Measurements from ENCODE around the gene CDH13. TPM values are rescaled to one million over a fixed set of nuclear protein-coding genes. Genes with fewer than 3 reads are reported as not detected.

CDH13 gene
- total RNA-seq, 4 donors from 2014 or later: 3.1 to 13.5 (median 8.9) TPM

DNA sequence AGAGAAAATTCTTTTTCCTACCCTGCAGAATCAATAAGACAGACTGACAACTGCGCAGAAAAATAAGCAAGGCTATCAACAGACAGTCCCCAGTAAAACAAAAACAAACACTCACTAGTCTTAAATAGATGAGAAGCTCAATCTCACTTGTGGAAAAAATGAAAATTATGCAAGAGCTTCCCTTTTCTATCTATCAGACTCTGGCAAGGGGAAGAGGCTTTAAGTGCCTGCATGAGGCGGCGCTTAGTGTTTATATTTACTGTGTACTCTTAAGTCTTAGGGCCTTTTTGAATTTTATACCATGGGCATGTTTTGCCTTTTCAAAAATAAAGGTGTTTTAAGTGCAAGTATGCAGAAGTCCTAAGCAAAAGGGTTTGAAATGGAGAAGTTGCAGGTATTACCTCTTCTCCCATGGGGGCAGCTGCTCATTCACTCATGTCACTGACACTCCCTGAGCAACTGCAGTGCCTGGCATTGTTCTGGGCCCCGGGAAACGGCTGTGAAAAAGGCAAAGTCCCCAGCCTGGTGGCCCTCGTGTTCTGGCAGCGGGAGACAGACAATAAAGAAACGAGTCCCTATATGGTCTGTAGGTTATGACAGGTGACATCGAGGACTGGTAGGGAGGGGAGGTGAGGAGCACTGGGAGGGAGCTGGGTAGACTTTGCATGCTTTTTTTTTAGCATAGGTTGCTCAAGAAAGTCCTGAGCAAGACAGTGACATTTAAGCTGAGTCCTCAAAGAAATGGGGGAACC is 1216.2 kb downstream of the CDH13 start:
- WGBS: 61% methylated on average over 9 of the region's 9 CpGs
- H3K4me1 ChIP-seq: no peaks in the 10 kb centered on the region
- no peaks in the 10 kb centered on the region for H3K9me3 ChIP-seq
- intact Hi-C loops (cut with DNase I): no loop called here
- no peak overlapping the region for H3K4me3 ChIP-seq
- H3K27ac ChIP-seq (replicated peaks in 1 of 4): no peak overlapping the region
- no peaks in the 10 kb centered on the region for H3K27me3 ChIP-seq
- no peaks in the 10 kb centered on the region for H3K36me3 ChIP-seq
- DNase-seq (ENCODE audit: extremely low spot score): no peak
- TF ChIP-seq, protein P1, sequence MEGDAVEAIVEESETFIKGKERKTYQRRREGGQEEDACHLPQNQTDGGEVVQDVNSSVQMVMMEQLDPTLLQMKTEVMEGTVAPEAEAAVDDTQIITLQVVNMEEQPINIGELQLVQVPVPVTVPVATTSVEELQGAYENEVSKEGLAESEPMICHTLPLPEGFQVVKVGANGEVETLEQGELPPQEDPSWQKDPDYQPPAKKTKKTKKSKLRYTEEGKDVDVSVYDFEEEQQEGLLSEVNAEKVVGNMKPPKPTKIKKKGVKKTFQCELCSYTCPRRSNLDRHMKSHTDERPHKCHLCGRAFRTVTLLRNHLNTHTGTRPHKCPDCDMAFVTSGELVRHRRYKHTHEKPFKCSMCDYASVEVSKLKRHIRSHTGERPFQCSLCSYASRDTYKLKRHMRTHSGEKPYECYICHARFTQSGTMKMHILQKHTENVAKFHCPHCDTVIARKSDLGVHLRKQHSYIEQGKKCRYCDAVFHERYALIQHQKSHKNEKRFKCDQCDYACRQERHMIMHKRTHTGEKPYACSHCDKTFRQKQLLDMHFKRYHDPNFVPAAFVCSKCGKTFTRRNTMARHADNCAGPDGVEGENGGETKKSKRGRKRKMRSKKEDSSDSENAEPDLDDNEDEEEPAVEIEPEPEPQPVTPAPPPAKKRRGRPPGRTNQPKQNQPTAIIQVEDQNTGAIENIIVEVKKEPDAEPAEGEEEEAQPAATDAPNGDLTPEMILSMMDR (IDR thresholded peaks at IDR 0.05): no peak
- TF ChIP-seq POLR2A (IDR thresholded peaks at IDR 0.05; ENCODE audit: low read depth) (no peak), EP300 (IDR thresholded peaks at IDR 0.05) (no peak), POLR2AphosphoS5 (IDR thresholded peaks at IDR 0.05) (no peak)

DNA sequence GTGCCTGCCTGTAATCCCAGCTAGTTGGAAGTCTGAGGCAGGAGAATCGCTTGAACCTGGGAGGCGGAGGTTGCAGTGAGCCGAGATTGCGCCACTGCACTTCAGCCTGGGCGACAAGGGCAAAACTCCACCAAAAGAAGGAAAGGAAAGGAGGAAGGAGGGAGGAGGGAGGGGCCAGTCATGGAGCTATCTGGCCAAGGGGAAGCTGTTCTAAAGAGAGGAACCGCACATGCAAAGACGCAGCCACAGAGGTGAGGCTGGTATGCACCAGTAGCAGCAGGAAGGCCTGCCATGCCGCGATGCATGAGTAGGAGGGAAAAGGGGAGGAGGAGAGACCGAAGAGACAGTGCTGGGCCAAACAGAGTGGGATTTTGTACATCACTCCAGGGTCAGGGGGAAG is 1216.9 kb downstream of the CDH13 start:
- no peak for DNase-seq (ENCODE audit: extremely low spot score)
- Histone ChIP-seq H3K27me3 (no peaks in the 10 kb centered on the region), H3K36me3 (no peaks in the 10 kb centered on the region), H3K4me1 (no peaks in the 10 kb centered on the region), H3K27ac (replicated peaks in 1 of 4) (no peak overlapping the region), H3K9me3 (no peaks in the 10 kb centered on the region), H3K4me3 (no peak overlapping the region)
- intact Hi-C loops (cut with DNase I): no loop called here
- WGBS: 70% methylated on average over 10 of the region's 10 CpGs
- TF ChIP-seq EP300 (IDR thresholded peaks at IDR 0.05): no peak
- TF ChIP-seq POLR2AphosphoS5 (IDR thresholded peaks at IDR 0.05): no peak
- TF ChIP-seq POLR2A (IDR thresholded peaks at IDR 0.05; ENCODE audit: low read depth): no peak

DNA sequence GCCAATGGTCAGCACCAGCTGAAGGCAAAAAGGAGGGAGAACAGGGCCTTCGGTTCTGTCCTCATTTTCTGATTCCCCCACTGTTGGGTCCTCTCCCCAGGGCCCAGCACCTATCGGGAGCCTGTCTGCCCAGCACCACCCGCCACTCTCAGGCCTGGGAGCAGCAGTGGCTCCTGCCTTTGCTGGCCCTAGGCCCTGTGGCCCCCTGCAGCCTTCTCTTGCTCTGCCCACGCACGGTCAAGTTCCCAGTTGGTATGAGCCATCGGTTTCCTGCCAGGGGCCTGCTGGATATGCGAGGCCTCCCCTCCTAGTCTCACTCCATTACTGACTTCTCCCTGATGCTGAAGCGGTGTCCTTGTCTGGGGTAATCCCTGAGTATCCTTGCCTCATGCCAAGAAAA is 1218.5 kb downstream of the CDH13 start:
- DNase-seq (ENCODE audit: extremely low spot score): no peak
- Histone ChIP-seq H3K36me3 (no peaks in the 10 kb centered on the region), H3K27ac (replicated peaks in 1 of 4) (no peak overlapping the region), H3K4me1 (no peaks in the 10 kb centered on the region), H3K9me3 (no peaks in the 10 kb centered on the region), H3K4me3 (no peak overlapping the region), H3K27me3 (no peaks in the 10 kb centered on the region)
- WGBS: 92% methylated on average over 7 of the region's 8 CpGs
- intact Hi-C loops (cut with DNase I): no loop called here
- TF ChIP-seq, protein P1 (IDR thresholded peaks at IDR 0.05): no peak
- TF ChIP-seq POLR2AphosphoS5 (IDR thresholded peaks at IDR 0.05) (no peak), POLR2A (IDR thresholded peaks at IDR 0.05; ENCODE audit: low read depth) (no peak), EP300 (IDR thresholded peaks at IDR 0.05) (no peak)

DNA sequence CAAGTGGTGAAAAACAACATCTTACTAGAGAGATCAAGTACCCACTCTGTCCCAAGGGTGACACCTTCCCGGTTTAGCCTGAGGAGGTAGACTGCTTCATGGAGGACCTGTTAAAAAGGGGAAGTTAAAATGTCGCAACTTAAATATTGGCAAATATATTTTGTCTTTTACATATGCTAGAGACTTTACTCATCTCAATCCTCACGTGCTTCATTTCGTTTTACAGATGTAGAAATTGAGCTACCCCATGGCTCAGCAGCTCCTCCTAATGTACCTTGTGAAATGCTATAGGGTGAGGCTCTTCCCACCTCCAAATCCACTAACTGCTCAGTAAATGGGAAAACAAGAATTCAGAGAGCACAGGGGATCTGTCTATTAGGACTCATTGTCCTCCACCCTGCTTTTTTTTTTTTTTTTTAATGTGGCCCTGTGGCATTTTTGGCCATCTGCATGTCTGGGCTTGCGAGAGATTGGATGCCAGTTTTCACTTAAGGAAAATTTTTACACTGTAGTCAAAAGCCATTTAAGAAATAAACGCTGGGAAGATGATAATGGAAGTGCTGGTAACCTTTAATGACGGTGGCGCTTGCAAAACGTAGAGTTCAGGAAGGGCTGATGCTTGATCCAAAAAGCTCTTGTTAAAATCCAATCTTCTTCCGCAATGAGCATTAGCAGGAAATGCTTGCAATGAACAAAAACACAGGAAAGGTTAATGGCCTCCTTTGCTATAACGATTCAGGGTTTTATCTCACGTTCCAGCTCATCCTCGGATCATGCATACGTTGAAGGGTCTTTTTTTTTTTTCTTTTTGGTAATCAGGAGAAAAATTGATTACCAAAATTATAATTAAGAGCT is 1220.8 kb downstream of the CDH13 start:
- 69% methylated on average over 14 of the region's 14 CpGs for WGBS
- DNase-seq (ENCODE audit: extremely low spot score): no peak
- Histone ChIP-seq H3K36me3 (no peaks in the 10 kb centered on the region), H3K9me3 (no peaks in the 10 kb centered on the region), H3K4me3 (no peak overlapping the region), H3K27ac (replicated peaks in 1 of 4) (no peak overlapping the region), H3K4me1 (no peaks in the 10 kb centered on the region), H3K27me3 (no peaks in the 10 kb centered on the region)
- intact Hi-C loops (cut with DNase I): no loop called here
- TF ChIP-seq POLR2A (IDR thresholded peaks at IDR 0.05; ENCODE audit: low read depth) (no peak), EP300 (IDR thresholded peaks at IDR 0.05) (no peak), POLR2AphosphoS5 (IDR thresholded peaks at IDR 0.05) (no peak)
- TF ChIP-seq, protein P1 (IDR thresholded peaks at IDR 0.05): no peak

DNA sequence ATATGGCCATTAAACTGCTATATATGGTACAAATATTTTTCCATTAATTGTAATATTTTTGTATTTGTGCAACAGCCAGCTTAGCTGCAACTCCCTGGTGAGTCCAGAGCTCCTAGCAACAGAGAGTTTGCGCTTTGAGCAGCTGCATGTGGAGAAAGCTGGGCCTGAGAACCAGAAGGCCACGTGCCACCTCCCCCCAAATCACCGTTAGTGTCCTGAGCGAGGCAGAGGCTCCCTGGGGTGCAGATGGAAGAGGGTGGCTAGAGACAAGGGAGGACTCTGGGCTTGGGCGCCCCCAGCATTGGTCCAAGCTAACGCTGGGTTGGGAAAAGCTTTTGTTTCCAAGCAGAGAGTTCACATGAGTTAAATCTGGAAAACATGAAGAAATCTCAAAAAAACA is 1222.7 kb downstream of the CDH13 start:
- Histone ChIP-seq H3K4me3 (no peak overlapping the region), H3K4me1 (no peaks in the 10 kb centered on the region), H3K36me3 (no peaks in the 10 kb centered on the region), H3K27ac (replicated peaks in 1 of 4) (no peak overlapping the region), H3K27me3 (peaks cover 0 to 6% (median 0%) of the 10 kb centered on the region in 4 donors), H3K9me3 (no peaks in the 10 kb centered on the region)
- 85% methylated on average over 6 of the region's 6 CpGs for WGBS
- TF ChIP-seq, protein P1 (IDR thresholded peaks at IDR 0.05): no peak
- no peak for TF ChIP-seq POLR2A (IDR thresholded peaks at IDR 0.05; ENCODE audit: low read depth)
- no peak for TF ChIP-seq EP300 (IDR thresholded peaks at IDR 0.05)
- no peak for TF ChIP-seq POLR2AphosphoS5 (IDR thresholded peaks at IDR 0.05)
- intact Hi-C loops (cut with DNase I): no loop called here
- DNase-seq (ENCODE audit: extremely low spot score): peak; percentile 82

Measured in esophagus muscularis mucosa (tissue), 4 donors.